SK-N-SH (cell line): ENCODE measurements around the gene MGAT4A. TPM values are rescaled to one million over a fixed set of nuclear protein-coding genes. Genes with fewer than 3 reads are reported as not detected.

ENCODE experiments used
- CTCF ChIA-PET: fragments of 300-600, 350-600 bp; formaldehyde crosslinking; extraction: SDS; loops from one replicate; lab custom pipeline; 2021; lab: Yijun Ruan, JAX
- POLR2A ChIA-PET: fragments of 350-600 bp; sonication (Branson Sonifier 250); formaldehyde crosslinking; extraction: SDS; loops from one replicate; lab custom pipeline; 2020; ENCODE audit warnings: antibody characterized with exemption, inconsistent platforms; lab: Yijun Ruan, JAX
- DNase-seq: peaks from one replicate; pipeline ENCODE4 v3.0.0; 2012
- H2AFZ ChIP-seq: fragments of 200-600 bp; sonication (generic); 2 replicates; pipeline ENCODE4 v1.8.1; 2016; ENCODE audit warnings: antibody characterized with exemption, mild to moderate bottlenecking, low read depth
- H3F3A ChIP-seq: fragments of 200-600 bp; sonication (generic); replicated peaks from 2 replicates; pipeline ENCODE3; 2016; ENCODE audit warnings: antibody characterized with exemption, mild to moderate bottlenecking; ENCODE audit not compliant: insufficient read depth
- H3K27ac ChIP-seq, 2 experiments: fragments of 200-500 bp in 1 of 2; fragments of 200-600 bp in 1 of 2; sonication (Bioruptor generic) in 1 of 2; sonication (generic), shearing (Covaris generic) in 1 of 2; 2 replicates each; pipeline versions ENCODE4 v1.5.1 to v1.6.1; 2014 to 2016; ENCODE audit warnings: low read depth in 2 of 2, inconsistent platforms in 1 of 2, low read length in 1 of 2, mild to moderate bottlenecking in 1 of 2, mixed read lengths in 1 of 2
- H3K27me3 ChIP-seq: fragments of 200-600 bp; sonication (generic), shearing (Covaris generic); 2 replicates; pipeline ENCODE4 v1.6.1; 2016; ENCODE audit warnings: mixed run types; ENCODE audit not compliant: insufficient read depth
- H3K36me3 ChIP-seq, 2 experiments: fragments of 200-500 bp in 1 of 2; fragments of 200-600 bp in 1 of 2; sonication (Bioruptor generic) in 1 of 2; sonication (generic) in 1 of 2; replicated peaks in 1 of 2; 2 replicates each; pipeline versions ENCODE3 to v1.5.1; 2014 to 2016; ENCODE audit warnings: low read length in 1 of 2, mild to moderate bottlenecking in 1 of 2; ENCODE audit not compliant: insufficient read depth in 2 of 2, control insufficient read depth in 1 of 2
- H3K4me1 ChIP-seq, 2 experiments: fragments of 200-500 bp in 1 of 2; fragments of 200-600 bp in 1 of 2; sonication (Bioruptor generic) in 1 of 2; sonication (generic), shearing (Covaris generic) in 1 of 2; 2 replicates each; pipeline versions ENCODE4 v1.5.1 to v1.6.1; 2014 to 2016; ENCODE audit warnings: low read depth in 1 of 2, low read length in 1 of 2, mixed run types in 1 of 2; ENCODE audit not compliant: insufficient read depth in 2 of 2, control insufficient read depth in 1 of 2
- H3K4me2 ChIP-seq: fragments of 200-600 bp; sonication (generic), shearing (Covaris generic); 2 replicates; pipeline ENCODE4 v1.6.1; 2017; ENCODE audit warnings: mixed run types
- H3K4me3 ChIP-seq, 2 experiments: fragments of 200-500 bp in 1 of 2; fragments of 200-600 bp in 1 of 2; sonication (Bioruptor generic) in 1 of 2; sonication (generic), shearing (Covaris generic) in 1 of 2; 2 replicates each; pipeline versions ENCODE4 v1.5.1 to v1.8.1; 2014 to 2016; ENCODE audit warnings: low read depth in 2 of 2, inconsistent platforms in 1 of 2, low read length in 1 of 2, mild to moderate bottlenecking in 1 of 2, mixed read lengths in 1 of 2, moderate library complexity in 1 of 2
- H3K79me2 ChIP-seq: fragments of 200-600 bp; sonication (generic); 2 replicates; pipeline ENCODE4 v1.8.1; 2017; ENCODE audit warnings: mild to moderate bottlenecking; ENCODE audit not compliant: insufficient read depth
- H3K9ac ChIP-seq: fragments of 200-600 bp; sonication (generic); 2 replicates; pipeline ENCODE4 v1.6.1; 2017; ENCODE audit warnings: mixed run types
- H3K9me2 ChIP-seq: fragments of 200-600 bp; sonication (generic); 2 replicates; pipeline ENCODE4 v1.6.1; 2017; ENCODE audit warnings: mixed run types
- H3K9me3 ChIP-seq: fragments of 200-600 bp; sonication (generic); 2 replicates; pipeline ENCODE4 v1.6.1; 2017; ENCODE audit warnings: mixed run types, mild to moderate bottlenecking, moderate library complexity
- H4K20me1 ChIP-seq: fragments of 200-600 bp; sonication (generic); 2 replicates; pipeline ENCODE4 v1.6.1; 2017; ENCODE audit warnings: mild to moderate bottlenecking, mixed run types; ENCODE audit not compliant: insufficient read depth
- ELF1 ChIP-seq: IDR thresholded peaks from 2 replicates; pipeline ENCODE4 v1.4.0; 2012
- EP300 ChIP-seq, 2 experiments: IDR thresholded peaks; 2 replicates each; pipeline versions ENCODE4 v1.4.0 to v1.6.1; 2012; ENCODE audit warnings: borderline replicate concordance in 1 of 2, low read depth in 1 of 2, low read length in 1 of 2
- GABPA ChIP-seq: IDR thresholded peaks from 2 replicates; pipeline ENCODE4 v1.4.0; 2012; ENCODE audit warnings: low read depth, mild to moderate bottlenecking
- GATA2 ChIP-seq: sonication (generic); formaldehyde crosslinking; IDR thresholded peaks from 2 replicates; pipeline ENCODE4 v1.5.0; 2020; ENCODE audit warnings: mild to moderate bottlenecking, missing genetic modification reagents
- MXI1 ChIP-seq: IDR thresholded peaks from 2 replicates; pipeline ENCODE4 v1.6.1; 2012; ENCODE audit warnings: mild to moderate bottlenecking, low read depth, low read length, improper control_type of control experiment
- NFIC ChIP-seq: IDR thresholded peaks from 2 replicates; pipeline ENCODE4 v1.4.0; 2012; ENCODE audit warnings: borderline replicate concordance
- NRF1 ChIP-seq: IDR thresholded peaks from 2 replicates; pipeline ENCODE4 v1.6.1; 2012; ENCODE audit warnings: low read depth, mild to moderate bottlenecking, low read length
- RAD21 ChIP-seq: IDR thresholded peaks from 2 replicates; pipeline ENCODE4 v1.6.1; 2012; ENCODE audit warnings: mild to moderate bottlenecking, low read length
- RCOR1 ChIP-seq: fragments of 150-350 bp; IDR thresholded peaks from 2 replicates; pipeline ENCODE4 v1.6.1; 2017; ENCODE audit warnings: antibody characterized with exemption, low read length
- SMC3 ChIP-seq: IDR thresholded peaks from 2 replicates; pipeline ENCODE4 v1.6.1; 2012; ENCODE audit warnings: low read depth, low read length, improper control_type of control experiment
- TCF12 ChIP-seq: IDR thresholded peaks from 2 replicates; pipeline ENCODE4 v1.4.0; 2012
- YY1 ChIP-seq: IDR thresholded peaks from 2 replicates; pipeline ENCODE4 v1.4.0; 2012; ENCODE audit warnings: low read depth, mild to moderate bottlenecking
- WGBS: methylation state at CpG from one replicate; pipeline ENCODE4 v1.1.6; 2017; ENCODE audit warnings: low lambda C conversion rate; 5-methylcytosine and 5-hydroxymethylcytosine counted together
- polyA plus RNA-seq, 3 experiments: library from polyadenylated mRNA; depleted of rRNA; stranded (reverse); fragments of >200 nt; gene quantifications; 2 replicates each; pipeline ENCODE4 v1.2.3, GENCODE V29; 2012
- TF ChIP-seq, protein P1 (sequence below): IDR thresholded peaks from 2 replicates; pipeline ENCODE4 v1.6.1; 2012; ENCODE audit warnings: mild to moderate bottlenecking, low read depth, low read length, moderate library complexity
- TF ChIP-seq, protein P2 (sequence below): fragments of 150-350 bp; IDR thresholded peaks from 2 replicates; pipeline ENCODE4 v1.6.1; 2017; ENCODE audit warnings: antibody characterized with exemption, low read length, low read depth, borderline replicate concordance
- TF ChIP-seq, protein P3 (sequence below): IDR thresholded peaks from 2 replicates; pipeline ENCODE4; 2012
- TF ChIP-seq, protein P4 (sequence below): fragments of 150-350 bp; IDR thresholded peaks from 2 replicates; pipeline ENCODE4 v1.6.1; 2016; ENCODE audit warnings: mild to moderate bottlenecking, low read depth, low read length

Gene MGAT4A
- polyA plus RNA-seq, 1 of the 3 experiments (the other 2 are of a cell fraction), result 0.07 TPM

DNA sequence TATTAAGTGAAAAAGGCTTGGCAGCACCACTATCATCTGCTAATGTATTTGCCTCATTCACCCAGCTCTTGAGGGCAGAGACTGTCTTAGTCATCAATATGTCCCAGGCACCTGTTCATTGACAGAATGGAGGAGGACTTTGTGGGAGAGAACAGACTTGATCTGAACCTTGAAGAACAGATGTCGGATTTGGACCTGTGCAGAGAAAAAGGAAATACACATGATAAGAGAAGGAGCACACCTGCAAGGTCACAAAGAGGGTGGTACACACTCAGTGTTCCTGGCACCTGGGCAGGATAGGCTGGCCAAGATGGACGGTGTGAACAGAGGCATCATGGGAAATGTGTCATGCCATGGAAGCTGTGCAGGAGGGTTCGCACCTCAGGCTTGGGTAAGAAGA, 7.4 kb upstream of the MGAT4A start:
- H4K20me1 ChIP-seq, result no peaks in the 10 kb centered on the region
- no peaks in the 10 kb centered on the region; the same call in 1 of the 2 replicates for H3K27me3 ChIP-seq
- H3K4me3 ChIP-seq, result no peak overlapping the region
- H3K9ac ChIP-seq, result no peak overlapping the region
- H3K36me3 ChIP-seq, result no peaks in the 10 kb centered on the region
- ChIA-PET CTCF (no interaction called here), POLR2A (no interaction called here)
- WGBS, result 62% methylated on average over 3 of the region's 3 CpGs
- no peaks in the 10 kb centered on the region for H3K79me2 ChIP-seq
- H3K9me2 ChIP-seq, result no peaks in the 10 kb centered on the region
- H2AFZ ChIP-seq, result no peak overlapping the region
- H3K4me2 ChIP-seq, result no peak overlapping the region
- DNase-seq, result no peak
- no peaks in the 10 kb centered on the region for H3F3A ChIP-seq
- TF ChIP-seq RCOR1 (no peak), ELF1 (no peak), EP300 (IDR thresholded peaks at IDR 0.05; ENCODE audit: borderline replicate concordance in 1 of 2, low read depth in 1 of 2, low read length in 1 of 2) (no peak), GABPA (no peak), RAD21 (no peak), NFIC (no peak), TCF12 (no peak), NRF1 (no peak), YY1 (no peak), MXI1 (no peak), SMC3 (no peak), GATA2 (CRISPR knock-in tag) (no peak)
- TF ChIP-seq, protein P1, sequence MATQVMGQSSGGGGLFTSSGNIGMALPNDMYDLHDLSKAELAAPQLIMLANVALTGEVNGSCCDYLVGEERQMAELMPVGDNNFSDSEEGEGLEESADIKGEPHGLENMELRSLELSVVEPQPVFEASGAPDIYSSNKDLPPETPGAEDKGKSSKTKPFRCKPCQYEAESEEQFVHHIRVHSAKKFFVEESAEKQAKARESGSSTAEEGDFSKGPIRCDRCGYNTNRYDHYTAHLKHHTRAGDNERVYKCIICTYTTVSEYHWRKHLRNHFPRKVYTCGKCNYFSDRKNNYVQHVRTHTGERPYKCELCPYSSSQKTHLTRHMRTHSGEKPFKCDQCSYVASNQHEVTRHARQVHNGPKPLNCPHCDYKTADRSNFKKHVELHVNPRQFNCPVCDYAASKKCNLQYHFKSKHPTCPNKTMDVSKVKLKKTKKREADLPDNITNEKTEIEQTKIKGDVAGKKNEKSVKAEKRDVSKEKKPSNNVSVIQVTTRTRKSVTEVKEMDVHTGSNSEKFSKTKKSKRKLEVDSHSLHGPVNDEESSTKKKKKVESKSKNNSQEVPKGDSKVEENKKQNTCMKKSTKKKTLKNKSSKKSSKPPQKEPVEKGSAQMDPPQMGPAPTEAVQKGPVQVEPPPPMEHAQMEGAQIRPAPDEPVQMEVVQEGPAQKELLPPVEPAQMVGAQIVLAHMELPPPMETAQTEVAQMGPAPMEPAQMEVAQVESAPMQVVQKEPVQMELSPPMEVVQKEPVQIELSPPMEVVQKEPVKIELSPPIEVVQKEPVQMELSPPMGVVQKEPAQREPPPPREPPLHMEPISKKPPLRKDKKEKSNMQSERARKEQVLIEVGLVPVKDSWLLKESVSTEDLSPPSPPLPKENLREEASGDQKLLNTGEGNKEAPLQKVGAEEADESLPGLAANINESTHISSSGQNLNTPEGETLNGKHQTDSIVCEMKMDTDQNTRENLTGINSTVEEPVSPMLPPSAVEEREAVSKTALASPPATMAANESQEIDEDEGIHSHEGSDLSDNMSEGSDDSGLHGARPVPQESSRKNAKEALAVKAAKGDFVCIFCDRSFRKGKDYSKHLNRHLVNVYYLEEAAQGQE, result no peak
- TF ChIP-seq, protein P2, sequence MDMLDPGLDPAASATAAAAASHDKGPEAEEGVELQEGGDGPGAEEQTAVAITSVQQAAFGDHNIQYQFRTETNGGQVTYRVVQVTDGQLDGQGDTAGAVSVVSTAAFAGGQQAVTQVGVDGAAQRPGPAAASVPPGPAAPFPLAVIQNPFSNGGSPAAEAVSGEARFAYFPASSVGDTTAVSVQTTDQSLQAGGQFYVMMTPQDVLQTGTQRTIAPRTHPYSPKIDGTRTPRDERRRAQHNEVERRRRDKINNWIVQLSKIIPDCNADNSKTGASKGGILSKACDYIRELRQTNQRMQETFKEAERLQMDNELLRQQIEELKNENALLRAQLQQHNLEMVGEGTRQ, result no peak
- TF ChIP-seq, protein P3, sequence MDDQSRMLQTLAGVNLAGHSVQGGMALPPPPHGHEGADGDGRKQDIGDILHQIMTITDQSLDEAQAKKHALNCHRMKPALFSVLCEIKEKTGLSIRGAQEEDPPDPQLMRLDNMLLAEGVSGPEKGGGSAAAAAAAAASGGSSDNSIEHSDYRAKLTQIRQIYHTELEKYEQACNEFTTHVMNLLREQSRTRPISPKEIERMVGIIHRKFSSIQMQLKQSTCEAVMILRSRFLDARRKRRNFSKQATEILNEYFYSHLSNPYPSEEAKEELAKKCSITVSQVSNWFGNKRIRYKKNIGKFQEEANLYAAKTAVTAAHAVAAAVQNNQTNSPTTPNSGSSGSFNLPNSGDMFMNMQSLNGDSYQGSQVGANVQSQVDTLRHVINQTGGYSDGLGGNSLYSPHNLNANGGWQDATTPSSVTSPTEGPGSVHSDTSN, result no peak
- TF ChIP-seq, protein P4, sequence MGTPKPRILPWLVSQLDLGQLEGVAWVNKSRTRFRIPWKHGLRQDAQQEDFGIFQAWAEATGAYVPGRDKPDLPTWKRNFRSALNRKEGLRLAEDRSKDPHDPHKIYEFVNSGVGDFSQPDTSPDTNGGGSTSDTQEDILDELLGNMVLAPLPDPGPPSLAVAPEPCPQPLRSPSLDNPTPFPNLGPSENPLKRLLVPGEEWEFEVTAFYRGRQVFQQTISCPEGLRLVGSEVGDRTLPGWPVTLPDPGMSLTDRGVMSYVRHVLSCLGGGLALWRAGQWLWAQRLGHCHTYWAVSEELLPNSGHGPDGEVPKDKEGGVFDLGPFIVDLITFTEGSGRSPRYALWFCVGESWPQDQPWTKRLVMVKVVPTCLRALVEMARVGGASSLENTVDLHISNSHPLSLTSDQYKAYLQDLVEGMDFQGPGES, result no peak
- no peaks in the 10 kb centered on the region for H3K9me3 ChIP-seq
- H3K27ac ChIP-seq, result no peak overlapping the region
- H3K4me1 ChIP-seq, result no peaks in the 10 kb centered on the region; a peak in 1 of 4 replicates
